SK-N-SH (cell line): Measurements from ENCODE around the gene CSH2. TPM values are rescaled to one million over a fixed set of nuclear protein-coding genes. Genes with fewer than 3 reads are reported as not detected.
A peak's percentile ranks its signal among the peaks of the same experiment; 100 is the strongest.
"Not testable (repeated sequence)": the region's sequence is repeated elsewhere in the genome, so short reads cannot be mapped to it uniquely, and the experiment has no call there.

Experiments
- CTCF ChIA-PET: fragments of 300-600, 350-600 bp; formaldehyde crosslinking; extraction: SDS; loops from one replicate; lab custom pipeline; 2021; lab: Yijun Ruan, JAX
- POLR2A ChIA-PET: fragments of 350-600 bp; sonication (Branson Sonifier 250); formaldehyde crosslinking; extraction: SDS; loops from one replicate; lab custom pipeline; 2020; ENCODE audit warnings: antibody characterized with exemption, inconsistent platforms; lab: Yijun Ruan, JAX
- DNase-seq: peaks from one replicate; pipeline ENCODE4 v3.0.0; 2012
- H2AFZ ChIP-seq: fragments of 200-600 bp; sonication (generic); 2 replicates; pipeline ENCODE4 v1.8.1; 2016; ENCODE audit warnings: antibody characterized with exemption, mild to moderate bottlenecking, low read depth
- H3F3A ChIP-seq: fragments of 200-600 bp; sonication (generic); replicated peaks from 2 replicates; pipeline ENCODE3; 2016; ENCODE audit warnings: antibody characterized with exemption, mild to moderate bottlenecking; ENCODE audit not compliant: insufficient read depth
- H3K27ac ChIP-seq, 2 experiments: fragments of 200-500 bp in 1 of 2; fragments of 200-600 bp in 1 of 2; sonication (Bioruptor generic) in 1 of 2; sonication (generic), shearing (Covaris generic) in 1 of 2; 2 replicates each; pipeline versions ENCODE4 v1.5.1 to v1.6.1; 2014 to 2016; ENCODE audit warnings: low read depth in 2 of 2, inconsistent platforms in 1 of 2, low read length in 1 of 2, mild to moderate bottlenecking in 1 of 2, mixed read lengths in 1 of 2
- H3K27me3 ChIP-seq: fragments of 200-600 bp; sonication (generic), shearing (Covaris generic); 2 replicates; pipeline ENCODE4 v1.6.1; 2016; ENCODE audit warnings: mixed run types; ENCODE audit not compliant: insufficient read depth
- H3K36me3 ChIP-seq, 2 experiments: fragments of 200-500 bp in 1 of 2; fragments of 200-600 bp in 1 of 2; sonication (Bioruptor generic) in 1 of 2; sonication (generic) in 1 of 2; replicated peaks in 1 of 2; 2 replicates each; pipeline versions ENCODE3 to v1.5.1; 2014 to 2016; ENCODE audit warnings: low read length in 1 of 2, mild to moderate bottlenecking in 1 of 2; ENCODE audit not compliant: insufficient read depth in 2 of 2, control insufficient read depth in 1 of 2
- H3K4me1 ChIP-seq, 2 experiments: fragments of 200-500 bp in 1 of 2; fragments of 200-600 bp in 1 of 2; sonication (Bioruptor generic) in 1 of 2; sonication (generic), shearing (Covaris generic) in 1 of 2; 2 replicates each; pipeline versions ENCODE4 v1.5.1 to v1.6.1; 2014 to 2016; ENCODE audit warnings: low read depth in 1 of 2, low read length in 1 of 2, mixed run types in 1 of 2; ENCODE audit not compliant: insufficient read depth in 2 of 2, control insufficient read depth in 1 of 2
- H3K4me2 ChIP-seq: fragments of 200-600 bp; sonication (generic), shearing (Covaris generic); 2 replicates; pipeline ENCODE4 v1.6.1; 2017; ENCODE audit warnings: mixed run types
- H3K4me3 ChIP-seq, 2 experiments: fragments of 200-500 bp in 1 of 2; fragments of 200-600 bp in 1 of 2; sonication (Bioruptor generic) in 1 of 2; sonication (generic), shearing (Covaris generic) in 1 of 2; 2 replicates each; pipeline versions ENCODE4 v1.5.1 to v1.8.1; 2014 to 2016; ENCODE audit warnings: low read depth in 2 of 2, inconsistent platforms in 1 of 2, low read length in 1 of 2, mild to moderate bottlenecking in 1 of 2, mixed read lengths in 1 of 2, moderate library complexity in 1 of 2
- H3K79me2 ChIP-seq: fragments of 200-600 bp; sonication (generic); 2 replicates; pipeline ENCODE4 v1.8.1; 2017; ENCODE audit warnings: mild to moderate bottlenecking; ENCODE audit not compliant: insufficient read depth
- H3K9ac ChIP-seq: fragments of 200-600 bp; sonication (generic); 2 replicates; pipeline ENCODE4 v1.6.1; 2017; ENCODE audit warnings: mixed run types
- H3K9me2 ChIP-seq: fragments of 200-600 bp; sonication (generic); 2 replicates; pipeline ENCODE4 v1.6.1; 2017; ENCODE audit warnings: mixed run types
- H3K9me3 ChIP-seq: fragments of 200-600 bp; sonication (generic); 2 replicates; pipeline ENCODE4 v1.6.1; 2017; ENCODE audit warnings: mixed run types, mild to moderate bottlenecking, moderate library complexity
- H4K20me1 ChIP-seq: fragments of 200-600 bp; sonication (generic); 2 replicates; pipeline ENCODE4 v1.6.1; 2017; ENCODE audit warnings: mild to moderate bottlenecking, mixed run types; ENCODE audit not compliant: insufficient read depth
- CHD2 ChIP-seq: fragments of 150-350 bp; IDR thresholded peaks from 2 replicates; pipeline ENCODE4 v1.6.1; 2018; ENCODE audit warnings: low read length; ENCODE audit not compliant: partially characterized antibody
- ELF1 ChIP-seq: IDR thresholded peaks from 2 replicates; pipeline ENCODE4 v1.4.0; 2012
- EP300 ChIP-seq, 2 experiments: IDR thresholded peaks; 2 replicates each; pipeline versions ENCODE4 v1.4.0 to v1.6.1; 2012; ENCODE audit warnings: borderline replicate concordance in 1 of 2, low read depth in 1 of 2, low read length in 1 of 2
- FOSL2 ChIP-seq: IDR thresholded peaks from 2 replicates; pipeline ENCODE4 v1.4.0; 2012; ENCODE audit warnings: low read depth, mild to moderate bottlenecking, moderate library complexity, borderline replicate concordance
- FOXJ3 ChIP-seq: sonication (generic); formaldehyde crosslinking; IDR thresholded peaks from 2 replicates; pipeline ENCODE4 v1.5.1; 2020; ENCODE audit warnings: mild to moderate bottlenecking, missing genetic modification reagents
- FOXM1 ChIP-seq: IDR thresholded peaks from 2 replicates; pipeline ENCODE4 v1.4.0; 2012; ENCODE audit warnings: low read depth, mild to moderate bottlenecking
- GABPA ChIP-seq: IDR thresholded peaks from 2 replicates; pipeline ENCODE4 v1.4.0; 2012; ENCODE audit warnings: low read depth, mild to moderate bottlenecking
- GATA2 ChIP-seq: sonication (generic); formaldehyde crosslinking; IDR thresholded peaks from 2 replicates; pipeline ENCODE4 v1.5.0; 2020; ENCODE audit warnings: mild to moderate bottlenecking, missing genetic modification reagents
- MEF2A ChIP-seq: IDR thresholded peaks from 2 replicates; pipeline ENCODE4 v1.4.0; 2012; ENCODE audit warnings: low read depth, borderline replicate concordance
- MXI1 ChIP-seq: IDR thresholded peaks from 2 replicates; pipeline ENCODE4 v1.6.1; 2012; ENCODE audit warnings: mild to moderate bottlenecking, low read depth, low read length, improper control_type of control experiment
- NFIC ChIP-seq: IDR thresholded peaks from 2 replicates; pipeline ENCODE4 v1.4.0; 2012; ENCODE audit warnings: borderline replicate concordance
- RCOR1 ChIP-seq: fragments of 150-350 bp; IDR thresholded peaks from 2 replicates; pipeline ENCODE4 v1.6.1; 2017; ENCODE audit warnings: antibody characterized with exemption, low read length
- SMC3 ChIP-seq: IDR thresholded peaks from 2 replicates; pipeline ENCODE4 v1.6.1; 2012; ENCODE audit warnings: low read depth, low read length, improper control_type of control experiment
- TEAD4 ChIP-seq: IDR thresholded peaks from 2 replicates; pipeline ENCODE4 v1.4.0; 2012; ENCODE audit warnings: mild to moderate bottlenecking, borderline replicate concordance; ENCODE audit not compliant: insufficient read depth
- YY1 ChIP-seq: IDR thresholded peaks from 2 replicates; pipeline ENCODE4 v1.4.0; 2012; ENCODE audit warnings: low read depth, mild to moderate bottlenecking
- WGBS: methylation state at CpG from one replicate; pipeline ENCODE4 v1.1.6; 2017; ENCODE audit warnings: low lambda C conversion rate; 5-methylcytosine and 5-hydroxymethylcytosine counted together
- polyA plus RNA-seq, 3 experiments: library from polyadenylated mRNA; depleted of rRNA; stranded (reverse); fragments of >200 nt; gene quantifications; 2 replicates each; pipeline ENCODE4 v1.2.3, GENCODE V29; 2012
- TF ChIP-seq, protein P1 (sequence below): IDR thresholded peaks from 2 replicates; pipeline ENCODE4 v1.6.1; 2012; ENCODE audit warnings: mild to moderate bottlenecking, low read depth, low read length, moderate library complexity
- TF ChIP-seq, protein P2 (sequence below): fragments of 150-350 bp; IDR thresholded peaks from 2 replicates; pipeline ENCODE4 v1.6.1; 2016; ENCODE audit warnings: mild to moderate bottlenecking, low read depth, low read length
- TF ChIP-seq, protein P3 (sequence below): IDR thresholded peaks from 2 replicates; pipeline ENCODE4 v1.4.0; 2012; ENCODE audit warnings: low read depth, borderline replicate concordance

The CSH2 gene
- polyA plus RNA-seq, 1 of the 3 experiments (the other 2 are of a cell fraction) = not detected

DNA sequence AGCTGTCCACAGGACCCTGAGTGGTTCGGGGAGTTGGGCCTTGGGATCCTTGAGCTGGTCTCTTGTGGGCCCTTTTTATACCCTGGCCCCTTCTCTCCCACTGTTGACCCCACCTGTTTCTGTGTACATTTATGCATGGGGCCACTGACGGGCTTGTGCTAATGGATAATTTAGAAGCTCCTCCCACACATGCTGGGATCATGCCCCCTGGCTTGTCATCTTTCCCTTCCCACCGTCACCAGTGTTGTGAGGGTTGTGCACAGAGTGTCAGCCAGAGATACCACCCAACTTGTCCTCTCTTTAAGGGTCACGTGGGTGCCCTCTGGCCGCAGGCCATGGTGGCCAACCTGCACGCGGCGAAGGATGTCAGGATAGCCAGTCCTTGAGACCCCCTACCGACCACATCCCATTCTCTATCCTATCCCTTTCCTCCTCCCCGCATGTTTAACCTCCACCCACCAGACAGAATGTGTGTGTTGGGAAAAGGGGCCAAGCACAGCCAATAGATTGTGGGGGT is 45.4 kb upstream of the CSH2 start, which contains the start of gene GH1:
TSS of gene GH1 (minus strand) at position 51 of the 517 bp plus-strand sequence. CDS start 63 bp downstream, outside the sequence.
- H3F3A ChIP-seq, H3K79me2 ChIP-seq, H4K20me1 ChIP-seq, H3K4me2 ChIP-seq, H3K9ac ChIP-seq, H3K4me3 ChIP-seq, H3K4me1 ChIP-seq, H3K9me2 ChIP-seq, POLR2A ChIA-PET, H2AFZ ChIP-seq, H3K36me3 ChIP-seq, H3K27ac ChIP-seq, H3K9me3 ChIP-seq: not testable (repeated sequence)
- peak; percentile 18 for DNase-seq
- whole genome bisulfite sequencing = 53% methylated on average over 10 of the region's 10 CpGs
- CTCF ChIA-PET = interaction anchor here (0.6 to 6.7 kb wide), 65 partner anchors 8 to 501 kb away, joined by 3 to 214 read pairs (median 6); partner anchors contain the start of genes CD79B, CSHL1, ERN1 and ICAM2
- H3K27me3 ChIP-seq = peaks cover 34% of the 10 kb centered on the region

DNA sequence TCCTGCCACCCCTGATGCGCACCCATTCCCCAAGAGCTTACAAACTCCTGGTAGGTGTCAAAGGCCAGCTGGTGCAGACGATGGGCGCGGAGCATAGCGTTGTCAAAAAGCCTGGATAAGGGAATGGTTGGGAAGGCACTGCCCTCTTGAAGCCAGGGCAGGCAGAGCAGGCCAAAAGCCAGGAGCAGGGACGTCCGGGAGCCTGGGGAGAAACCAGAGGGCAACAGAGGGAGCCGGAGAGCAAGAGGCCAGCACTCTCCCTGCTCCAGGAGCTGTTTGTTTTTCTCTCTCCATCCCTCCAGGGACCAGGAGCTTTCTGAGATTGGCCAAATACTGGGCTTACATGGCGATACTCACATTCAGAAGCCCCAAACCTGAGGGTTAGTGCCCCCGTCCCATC is 44.8 kb upstream of the CSH2 start:
- Histone ChIP-seq H3K79me2 (no peaks in the 10 kb centered on the region), H3K9me2 (no peaks in the 10 kb centered on the region), H3K9me3 (no peaks in the 10 kb centered on the region), H3K36me3 (no peaks in the 10 kb centered on the region), H2AFZ (no peak overlapping the region), H3K4me3 (no peak overlapping the region), H3F3A (no peaks in the 10 kb centered on the region), H3K27ac (no peak overlapping the region), H3K4me2 (no peak overlapping the region), H3K4me1 (no peaks in the 10 kb centered on the region), H3K27me3 (peaks cover 40% of the 10 kb centered on the region), H3K9ac (no peak overlapping the region), H4K20me1 (no peaks in the 10 kb centered on the region)
- ChIA-PET POLR2A (interaction anchor here (1.5 kb wide), 1 partner anchor 212 kb away, joined by 3 read pairs; the partner anchor contains the start of gene ERN1), CTCF (interaction anchor here (1.0 to 6.7 kb wide), 36 partner anchors 11 to 501 kb away, joined by 3 to 214 read pairs (median 11); partner anchors contain the start of genes CD79B, ERN1, ICAM2 and PRR29)
- no peak for TF ChIP-seq RCOR1
- TF ChIP-seq YY1 = no peak
- no peak for TF ChIP-seq NFIC
- no peak for TF ChIP-seq TEAD4
- no peak for TF ChIP-seq CHD2
- no peak for TF ChIP-seq FOSL2
- no peak for TF ChIP-seq GABPA
- TF ChIP-seq MEF2A = no peak
- TF ChIP-seq, protein P1, sequence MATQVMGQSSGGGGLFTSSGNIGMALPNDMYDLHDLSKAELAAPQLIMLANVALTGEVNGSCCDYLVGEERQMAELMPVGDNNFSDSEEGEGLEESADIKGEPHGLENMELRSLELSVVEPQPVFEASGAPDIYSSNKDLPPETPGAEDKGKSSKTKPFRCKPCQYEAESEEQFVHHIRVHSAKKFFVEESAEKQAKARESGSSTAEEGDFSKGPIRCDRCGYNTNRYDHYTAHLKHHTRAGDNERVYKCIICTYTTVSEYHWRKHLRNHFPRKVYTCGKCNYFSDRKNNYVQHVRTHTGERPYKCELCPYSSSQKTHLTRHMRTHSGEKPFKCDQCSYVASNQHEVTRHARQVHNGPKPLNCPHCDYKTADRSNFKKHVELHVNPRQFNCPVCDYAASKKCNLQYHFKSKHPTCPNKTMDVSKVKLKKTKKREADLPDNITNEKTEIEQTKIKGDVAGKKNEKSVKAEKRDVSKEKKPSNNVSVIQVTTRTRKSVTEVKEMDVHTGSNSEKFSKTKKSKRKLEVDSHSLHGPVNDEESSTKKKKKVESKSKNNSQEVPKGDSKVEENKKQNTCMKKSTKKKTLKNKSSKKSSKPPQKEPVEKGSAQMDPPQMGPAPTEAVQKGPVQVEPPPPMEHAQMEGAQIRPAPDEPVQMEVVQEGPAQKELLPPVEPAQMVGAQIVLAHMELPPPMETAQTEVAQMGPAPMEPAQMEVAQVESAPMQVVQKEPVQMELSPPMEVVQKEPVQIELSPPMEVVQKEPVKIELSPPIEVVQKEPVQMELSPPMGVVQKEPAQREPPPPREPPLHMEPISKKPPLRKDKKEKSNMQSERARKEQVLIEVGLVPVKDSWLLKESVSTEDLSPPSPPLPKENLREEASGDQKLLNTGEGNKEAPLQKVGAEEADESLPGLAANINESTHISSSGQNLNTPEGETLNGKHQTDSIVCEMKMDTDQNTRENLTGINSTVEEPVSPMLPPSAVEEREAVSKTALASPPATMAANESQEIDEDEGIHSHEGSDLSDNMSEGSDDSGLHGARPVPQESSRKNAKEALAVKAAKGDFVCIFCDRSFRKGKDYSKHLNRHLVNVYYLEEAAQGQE = no peak
- TF ChIP-seq, protein P2, sequence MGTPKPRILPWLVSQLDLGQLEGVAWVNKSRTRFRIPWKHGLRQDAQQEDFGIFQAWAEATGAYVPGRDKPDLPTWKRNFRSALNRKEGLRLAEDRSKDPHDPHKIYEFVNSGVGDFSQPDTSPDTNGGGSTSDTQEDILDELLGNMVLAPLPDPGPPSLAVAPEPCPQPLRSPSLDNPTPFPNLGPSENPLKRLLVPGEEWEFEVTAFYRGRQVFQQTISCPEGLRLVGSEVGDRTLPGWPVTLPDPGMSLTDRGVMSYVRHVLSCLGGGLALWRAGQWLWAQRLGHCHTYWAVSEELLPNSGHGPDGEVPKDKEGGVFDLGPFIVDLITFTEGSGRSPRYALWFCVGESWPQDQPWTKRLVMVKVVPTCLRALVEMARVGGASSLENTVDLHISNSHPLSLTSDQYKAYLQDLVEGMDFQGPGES = no peak
- TF ChIP-seq ELF1 = no peak
- no peak for TF ChIP-seq GATA2 (CRISPR knock-in tag)
- TF ChIP-seq, protein P3, sequence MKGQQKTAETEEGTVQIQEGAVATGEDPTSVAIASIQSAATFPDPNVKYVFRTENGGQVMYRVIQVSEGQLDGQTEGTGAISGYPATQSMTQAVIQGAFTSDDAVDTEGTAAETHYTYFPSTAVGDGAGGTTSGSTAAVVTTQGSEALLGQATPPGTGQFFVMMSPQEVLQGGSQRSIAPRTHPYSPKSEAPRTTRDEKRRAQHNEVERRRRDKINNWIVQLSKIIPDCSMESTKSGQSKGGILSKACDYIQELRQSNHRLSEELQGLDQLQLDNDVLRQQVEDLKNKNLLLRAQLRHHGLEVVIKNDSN = no peak
- TF ChIP-seq FOXM1 = no peak
- no peak for TF ChIP-seq FOXJ3 (CRISPR knock-in tag)
- no peak for TF ChIP-seq EP300 (IDR thresholded peaks at IDR 0.05; ENCODE audit: borderline replicate concordance in 1 of 2, low read depth in 1 of 2, low read length in 1 of 2)
- TF ChIP-seq MXI1 = no peak
- no peak for TF ChIP-seq SMC3
- 71% methylated on average over 10 of the region's 10 CpGs for WGBS
- no peak for DNase-seq
